AG10803 (cell line): ENCODE measurements around the gene VWF.
A peak's percentile ranks its signal among the peaks of the same experiment; 100 is the strongest.

Experiments used
- DNase-seq: peaks from one replicate; pipeline ENCODE4 v3.0.0; 2010; ENCODE audit warnings: low read depth
- H3K4me3 ChIP-seq: 2 replicates; pipeline ENCODE4 v1.5.1; 2011; ENCODE audit warnings: mild to moderate bottlenecking, low read length, control low read depth
- CTCF ChIP-seq: conservative IDR thresholded peaks from 2 replicates; pipeline ENCODE4 v1.5.1; 2011; ENCODE audit warnings: mild to moderate bottlenecking, low read length, control low read depth, inconsistent platforms

Gene VWF

DNA sequence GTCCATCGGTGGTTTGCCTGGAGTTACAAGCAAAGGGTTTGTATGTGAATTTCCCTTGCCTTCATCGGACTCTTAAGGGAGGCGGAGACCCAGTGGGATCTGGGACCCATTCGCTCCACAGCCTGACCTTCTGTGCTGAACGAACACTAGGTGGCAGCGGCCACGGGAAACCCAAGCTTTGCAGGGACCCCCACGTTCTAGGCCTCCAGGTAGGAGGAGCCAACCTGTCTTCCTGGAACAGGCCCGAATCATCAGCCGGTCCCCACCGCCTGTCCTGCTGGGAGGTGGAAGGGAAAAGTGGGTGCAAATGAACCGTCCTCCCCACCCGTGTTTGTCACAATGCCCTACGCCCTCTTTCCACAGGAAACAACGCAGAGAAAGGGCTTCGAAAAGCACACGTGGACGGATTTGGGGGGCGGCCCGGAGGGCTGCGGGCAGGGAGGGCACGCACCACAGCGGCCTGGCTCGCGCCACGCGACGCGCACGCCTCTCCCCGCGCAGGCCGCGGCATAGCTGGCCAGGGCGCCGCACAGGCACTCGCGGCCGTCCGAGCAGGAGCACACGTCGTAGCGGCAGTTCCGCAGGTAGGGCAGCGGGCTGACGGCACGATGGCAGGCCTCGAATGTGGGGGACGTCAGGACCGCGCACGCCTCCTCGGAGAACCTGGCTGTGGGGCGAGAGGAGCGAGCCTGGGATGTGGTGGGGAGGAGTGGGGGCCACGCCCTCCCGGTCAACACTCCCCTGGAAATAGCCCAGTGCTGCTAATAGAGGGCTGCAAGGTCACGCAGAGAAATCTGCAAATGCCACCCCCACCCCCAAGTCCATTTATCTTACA is 67.8 kb downstream of the VWF start:
- no peak for DNase-seq
- H3K4me3 ChIP-seq = no peak overlapping the region
- TF ChIP-seq CTCF = peak; percentile 22; the same call in 1 of the 2 replicates

GRCh38 chr12:6053541-6053940 is 70.9 kb downstream of the VWF start:
- peak; percentile 49 for DNase-seq
- no peak for TF ChIP-seq CTCF
- H3K4me3 ChIP-seq = no peak overlapping the region

GRCh38 chr12:6052940-6053329 is 71.5 kb downstream of the VWF start:
- no peak for TF ChIP-seq CTCF

DNA sequence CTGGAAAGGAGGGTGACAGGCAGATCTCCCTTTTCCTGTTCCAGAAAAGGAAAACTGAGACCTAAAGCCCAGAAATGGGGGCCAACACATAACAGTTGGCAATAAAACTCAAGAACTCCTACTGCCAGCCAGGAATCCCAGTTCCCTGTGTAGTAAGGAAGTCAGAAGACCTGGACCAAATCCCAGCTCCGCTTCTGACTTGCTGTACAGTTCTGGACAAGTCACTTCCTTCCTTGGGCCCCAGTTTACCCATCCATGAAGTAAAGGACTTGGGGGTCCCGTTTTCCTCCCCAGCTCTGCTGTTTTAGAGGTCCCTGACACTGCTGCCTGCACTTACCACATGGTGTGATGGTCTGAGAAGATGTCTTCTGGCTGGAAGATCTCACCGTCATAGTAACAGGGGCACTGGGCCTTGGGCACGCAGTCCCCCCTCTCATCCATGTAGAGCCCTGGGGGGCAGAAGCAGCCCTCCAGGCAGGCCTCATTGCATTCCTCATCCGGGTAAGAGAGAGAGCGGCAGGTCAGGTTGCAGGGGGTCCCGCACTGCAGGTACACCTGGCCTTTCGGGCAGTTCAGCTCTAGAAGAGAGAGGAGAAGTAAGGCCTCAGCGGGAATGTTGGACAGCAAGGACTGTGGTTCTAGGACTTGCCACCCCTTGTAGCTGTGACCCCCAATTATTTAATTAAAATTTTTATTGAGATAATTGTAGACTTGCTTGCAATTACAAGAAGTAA is 72.1 kb downstream of the VWF start:
- DNase-seq = no peak
- TF ChIP-seq CTCF = no peak
- no peak overlapping the region for H3K4me3 ChIP-seq

More at GRCh38 chr12:6052940-6053329, 71.5 kb downstream of the VWF start:
- H3K4me3 ChIP-seq = no peak overlapping the region
- no peak for DNase-seq

DNA sequence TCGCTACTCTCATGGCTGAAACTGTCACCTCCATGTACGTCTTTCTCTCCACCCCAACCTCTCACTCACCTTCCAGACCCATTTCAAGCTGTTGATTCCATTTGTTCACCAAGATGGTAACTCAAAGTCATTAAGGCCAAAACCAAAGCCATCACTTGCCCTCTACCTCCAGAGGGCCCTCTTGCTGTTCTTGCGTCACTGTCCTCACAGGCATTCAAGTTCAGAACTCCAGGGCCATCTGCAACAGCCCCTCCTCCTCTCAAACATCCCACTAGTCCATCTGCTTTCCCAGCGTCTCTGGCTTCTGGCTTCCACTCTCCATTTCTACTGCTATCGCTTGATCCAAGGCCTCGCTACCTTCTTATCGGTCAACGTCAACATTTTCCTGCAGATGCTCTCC is 74.5 kb downstream of the VWF start:
- no peak for DNase-seq
- no peak overlapping the region for H3K4me3 ChIP-seq
- no peak for TF ChIP-seq CTCF

DNA sequence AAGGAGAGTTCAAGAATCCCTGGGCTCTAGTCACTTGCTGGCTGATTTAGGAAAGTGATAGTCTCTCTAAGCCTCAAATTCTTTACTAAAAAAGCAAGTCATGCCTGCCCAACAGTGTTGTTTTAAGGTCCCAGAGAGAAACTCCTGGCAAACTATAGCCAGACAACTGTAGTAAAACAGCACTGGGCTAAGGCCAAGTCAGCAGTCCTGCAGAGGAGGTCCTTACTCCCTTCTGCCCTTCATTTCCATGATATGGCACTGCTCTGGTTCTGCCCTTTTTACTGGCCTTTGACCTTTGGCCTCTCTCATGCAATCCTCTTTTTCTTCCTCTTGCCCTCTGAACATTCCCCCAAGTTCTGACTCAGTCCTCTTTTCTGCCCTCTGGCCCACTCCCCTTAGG is 74.9 kb downstream of the VWF start:
- no peak for TF ChIP-seq CTCF
- DNase-seq = peak; percentile 9

More for the DNA sequence above, 74.9 kb downstream of the VWF start:
- H3K4me3 ChIP-seq = no peak overlapping the region
